G401.6 (cell line): ENCODE measurements around the gene OTUB1.

Experiments
- FAIRE-seq: peaks from 2 replicates; lab custom pipeline; 2012; peaks lifted over from hg19 to GRCh38; lab: Jason Lieb, UNC

The OTUB1 gene

DNA sequence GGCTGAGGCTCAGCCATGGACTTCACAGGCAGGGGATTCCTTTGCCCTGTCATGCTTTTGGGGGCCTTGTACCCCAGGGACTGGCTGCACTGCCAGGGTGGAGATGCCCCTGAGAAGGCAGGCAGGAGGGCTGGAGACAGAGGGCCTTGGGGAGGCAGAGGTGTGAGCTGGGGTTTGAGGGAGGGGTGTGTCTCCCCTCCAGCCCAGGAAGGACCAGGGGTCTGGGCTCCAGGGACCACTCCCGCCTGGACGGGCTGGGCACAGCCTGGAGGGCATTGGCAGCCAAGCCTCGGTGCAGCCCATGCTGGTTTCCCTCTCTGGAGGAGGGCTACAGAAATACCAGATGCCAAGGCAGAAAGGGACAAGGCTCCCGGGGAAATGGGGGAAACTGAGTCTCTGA lies 19.5 kb downstream of the OTUB1 start:
- no peak for FAIRE-seq

DNA sequence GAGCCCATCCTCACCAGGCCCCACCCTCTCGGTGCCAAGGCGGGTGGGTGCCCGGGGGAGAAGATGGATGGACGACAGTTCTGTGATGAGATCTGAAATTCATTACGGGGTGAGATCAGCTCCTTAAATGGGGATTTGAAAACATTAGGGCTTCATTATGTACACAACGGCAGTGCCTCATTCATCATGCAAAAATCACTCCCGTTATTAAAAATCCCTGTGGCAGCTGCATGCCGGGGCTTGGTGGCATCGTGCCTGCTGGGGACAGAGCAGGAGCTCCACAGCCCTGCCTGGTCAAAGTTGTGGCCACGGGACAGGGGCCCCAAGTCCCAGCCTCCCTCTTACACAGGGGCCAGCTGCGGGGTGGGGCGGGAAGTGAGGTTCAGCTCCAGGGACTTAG lies 20.2 kb downstream of the OTUB1 start:
- FAIRE-seq = no peak

DNA sequence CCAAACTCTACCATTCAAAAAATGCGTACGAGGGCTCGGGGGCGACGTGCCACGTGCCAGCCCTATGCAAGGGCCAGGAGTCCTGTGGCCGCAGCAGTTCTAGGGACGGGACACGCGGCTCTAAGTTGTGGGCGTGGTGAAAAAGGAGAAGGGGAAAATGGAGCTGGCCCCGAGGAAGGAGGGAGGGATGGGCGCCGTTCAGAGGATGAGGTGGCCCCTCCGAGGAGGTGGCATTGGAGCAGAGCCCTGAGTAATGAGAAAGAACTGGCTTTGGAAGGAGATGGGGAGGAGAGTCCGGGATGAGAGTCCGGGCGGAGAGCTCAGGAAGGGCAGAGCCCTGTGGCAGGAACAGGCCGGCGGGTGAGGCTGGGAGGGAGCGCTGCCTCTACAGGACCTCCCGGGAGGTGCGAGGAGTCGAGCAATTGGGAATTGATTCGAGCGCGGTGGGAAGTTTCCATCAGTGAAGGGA lies 21.0 kb downstream of the OTUB1 start:
- FAIRE-seq = no peak

GRCh38 chr11:64007629-64008282 lies 21.5 kb downstream of the OTUB1 start:
- no peak for FAIRE-seq

GRCh38 chr11:64008283-64008913 lies 22.2 kb downstream of the OTUB1 start:
- no peak for FAIRE-seq

- FAIRE-seq = no peak
Measured at GRCh38 chr11:64008914-64009633, 22.8 kb downstream of the OTUB1 start.

- FAIRE-seq = no peak
Measured at GRCh38 chr11:64009710-64010109, 23.5 kb downstream of the OTUB1 start.

- FAIRE-seq = no peak
Measured at GRCh38 chr11:64010783-64011182, 24.5 kb downstream of the OTUB1 start.

DNA sequence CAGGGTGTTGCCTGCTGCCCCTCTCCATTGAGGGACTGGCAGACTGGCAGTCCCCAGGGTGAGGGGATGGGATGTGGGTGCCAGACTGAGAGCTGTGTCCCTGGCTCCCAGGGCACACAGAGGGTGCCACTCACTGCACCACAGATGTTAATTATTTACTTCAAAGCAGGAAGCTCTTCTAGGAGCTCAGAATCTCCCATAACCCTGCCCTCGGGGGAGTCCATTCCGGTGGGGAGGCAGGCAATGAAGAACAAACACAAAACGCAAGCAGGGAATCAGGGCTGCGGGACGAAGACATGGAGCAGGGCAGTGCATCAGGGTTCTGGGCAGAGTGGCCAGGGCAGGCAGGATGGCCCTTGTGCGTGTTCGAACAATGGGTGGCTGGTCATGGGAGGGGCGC lies 25.1 kb downstream of the OTUB1 start:
- no peak for FAIRE-seq

DNA sequence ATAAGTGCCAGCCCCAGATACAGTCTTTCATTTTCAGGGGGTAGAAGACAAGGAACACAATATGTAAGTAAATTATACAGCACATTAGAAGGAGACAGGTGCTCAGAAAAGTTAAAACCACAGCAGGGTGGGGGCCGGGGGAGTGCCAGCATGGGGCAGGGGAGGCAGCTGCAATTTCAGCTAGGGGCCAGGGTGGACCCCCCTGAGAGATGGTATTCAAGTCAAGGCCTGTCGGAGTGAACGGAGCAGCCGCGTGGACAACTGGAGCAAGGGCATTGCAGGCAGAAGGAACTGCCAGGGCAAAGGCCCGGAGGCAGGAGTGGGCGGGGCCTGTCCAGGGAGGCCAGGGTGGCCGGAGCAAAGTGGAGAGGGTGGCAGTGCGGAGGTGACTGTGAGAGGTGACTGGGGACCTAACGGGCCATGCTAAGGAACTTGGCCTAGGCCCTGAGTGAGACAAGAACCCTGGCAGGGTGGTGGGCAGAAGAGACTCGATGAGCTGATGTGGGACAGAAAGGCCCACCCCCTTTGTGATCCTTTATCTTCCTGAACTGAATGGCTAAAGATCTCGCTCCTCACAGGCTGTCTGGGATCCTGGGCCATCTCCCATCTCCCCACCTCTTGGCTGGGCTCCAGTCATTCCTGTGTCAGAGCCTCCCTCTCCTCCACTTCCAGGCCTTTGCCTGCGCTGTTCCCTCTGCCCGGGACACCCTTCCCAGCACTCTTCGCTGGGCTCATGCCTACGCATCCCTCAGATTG lies 27.1 kb downstream of the OTUB1 start:
- no peak for FAIRE-seq

DNA sequence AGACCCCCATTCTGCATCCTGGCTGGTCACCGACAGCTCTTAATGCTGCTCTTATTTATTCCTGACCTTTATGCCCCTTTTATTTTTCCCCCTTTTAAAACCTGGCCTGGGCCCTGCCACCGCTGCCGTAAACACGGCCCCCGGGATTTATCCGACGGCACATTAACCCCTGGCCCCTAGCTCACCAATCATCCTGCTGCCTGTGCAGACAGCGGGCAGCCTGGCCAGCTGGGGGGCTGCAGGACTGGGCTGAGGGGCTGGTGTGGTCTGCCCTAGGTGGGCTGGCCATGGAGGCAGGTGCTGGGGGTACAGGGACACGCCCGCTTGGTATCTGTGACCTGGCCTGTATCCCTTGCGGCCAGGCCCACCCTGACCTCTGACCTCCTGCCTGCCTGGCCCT lies 28.1 kb downstream of the OTUB1 start:
- no peak for FAIRE-seq

DNA sequence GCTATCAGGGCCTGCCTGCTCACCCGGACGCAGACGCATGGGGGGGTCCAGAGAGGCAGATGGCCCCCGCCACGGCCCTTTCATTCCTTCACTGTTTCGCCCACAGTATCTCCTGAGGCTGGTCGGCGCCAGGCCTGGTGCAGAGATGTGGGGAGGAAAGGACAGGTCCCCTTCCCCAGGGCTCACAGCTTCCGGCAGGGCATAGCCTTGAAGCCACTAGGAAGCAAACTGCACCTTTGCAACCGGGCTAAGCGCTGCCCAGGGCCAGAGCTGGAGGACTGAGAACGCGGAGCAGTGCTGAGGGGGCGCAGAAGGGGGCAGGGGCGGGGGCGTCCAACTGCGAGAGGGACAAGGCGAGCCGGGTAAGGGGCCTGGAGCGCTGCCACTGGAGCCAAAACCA lies 29.3 kb downstream of the OTUB1 start:
- FAIRE-seq = no peak

DNA sequence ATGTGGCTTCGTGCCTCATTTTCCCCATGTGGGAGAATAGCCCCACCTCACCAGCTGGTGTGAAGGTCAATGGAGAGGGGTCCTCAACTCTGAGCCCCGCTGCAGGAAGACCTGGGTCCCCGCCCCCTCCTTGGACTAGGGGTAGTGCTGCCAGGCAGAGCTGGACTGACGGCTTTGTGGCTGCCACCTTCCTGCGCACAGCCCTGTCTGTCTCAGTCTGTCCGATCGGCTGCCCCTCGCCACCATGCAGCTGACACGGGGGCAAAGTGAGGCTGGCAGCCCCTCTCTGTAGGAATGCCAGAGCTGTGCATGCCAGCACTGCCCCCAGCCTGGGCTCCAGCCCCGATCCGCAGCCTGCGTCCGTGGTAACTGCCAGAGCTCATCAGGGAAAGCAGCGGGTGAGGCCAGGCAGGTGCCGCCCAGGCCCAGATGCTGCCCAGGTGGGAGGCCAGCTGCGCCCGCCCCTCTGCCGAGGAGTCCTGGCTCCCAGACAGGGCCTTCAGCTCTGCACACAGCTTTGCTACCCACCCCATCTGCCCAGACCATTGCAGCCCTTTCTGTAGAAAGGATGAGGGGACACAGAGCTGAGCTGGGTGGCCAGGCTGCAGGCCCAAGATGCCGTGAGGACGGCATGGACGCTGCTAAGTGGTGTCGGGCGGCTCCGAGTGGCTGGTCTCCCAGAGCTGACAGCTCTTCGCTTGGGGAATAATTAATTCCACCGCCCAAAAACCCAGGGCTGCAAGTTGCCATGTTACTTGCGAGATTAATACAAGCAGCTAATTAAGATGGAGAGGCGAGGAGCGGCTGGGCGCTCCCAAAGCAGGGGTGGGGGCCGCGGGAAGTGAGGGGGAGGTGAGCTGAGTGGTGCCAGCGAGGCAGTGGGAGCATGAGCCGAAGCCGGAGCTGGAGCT lies 30.0 kb downstream of the OTUB1 start:
- no peak for FAIRE-seq

- no peak for FAIRE-seq
Measured at GRCh38 chr11:64017945-64018224, 31.6 kb downstream of the OTUB1 start.

DNA sequence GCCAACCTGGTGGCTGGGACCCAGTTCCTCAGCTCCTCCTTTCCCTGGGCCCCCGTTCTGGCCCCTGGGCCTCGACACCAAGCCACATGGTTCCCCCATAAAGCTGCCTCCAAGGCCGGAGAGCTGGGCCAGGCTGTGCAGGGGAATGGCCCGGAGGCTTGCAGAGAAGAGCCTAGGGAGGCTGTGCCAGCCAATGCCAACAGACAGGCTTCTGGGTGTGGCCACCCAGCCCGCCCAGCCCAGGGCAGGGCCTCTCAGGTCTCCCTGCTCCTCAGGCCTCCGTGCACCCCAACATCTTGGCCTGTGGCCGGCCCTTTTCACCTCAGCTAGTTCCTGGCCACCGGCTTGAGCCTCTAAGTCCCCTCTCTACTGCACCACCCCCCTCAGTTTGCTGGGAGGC lies 32.1 kb downstream of the OTUB1 start:
- FAIRE-seq = no peak

DNA sequence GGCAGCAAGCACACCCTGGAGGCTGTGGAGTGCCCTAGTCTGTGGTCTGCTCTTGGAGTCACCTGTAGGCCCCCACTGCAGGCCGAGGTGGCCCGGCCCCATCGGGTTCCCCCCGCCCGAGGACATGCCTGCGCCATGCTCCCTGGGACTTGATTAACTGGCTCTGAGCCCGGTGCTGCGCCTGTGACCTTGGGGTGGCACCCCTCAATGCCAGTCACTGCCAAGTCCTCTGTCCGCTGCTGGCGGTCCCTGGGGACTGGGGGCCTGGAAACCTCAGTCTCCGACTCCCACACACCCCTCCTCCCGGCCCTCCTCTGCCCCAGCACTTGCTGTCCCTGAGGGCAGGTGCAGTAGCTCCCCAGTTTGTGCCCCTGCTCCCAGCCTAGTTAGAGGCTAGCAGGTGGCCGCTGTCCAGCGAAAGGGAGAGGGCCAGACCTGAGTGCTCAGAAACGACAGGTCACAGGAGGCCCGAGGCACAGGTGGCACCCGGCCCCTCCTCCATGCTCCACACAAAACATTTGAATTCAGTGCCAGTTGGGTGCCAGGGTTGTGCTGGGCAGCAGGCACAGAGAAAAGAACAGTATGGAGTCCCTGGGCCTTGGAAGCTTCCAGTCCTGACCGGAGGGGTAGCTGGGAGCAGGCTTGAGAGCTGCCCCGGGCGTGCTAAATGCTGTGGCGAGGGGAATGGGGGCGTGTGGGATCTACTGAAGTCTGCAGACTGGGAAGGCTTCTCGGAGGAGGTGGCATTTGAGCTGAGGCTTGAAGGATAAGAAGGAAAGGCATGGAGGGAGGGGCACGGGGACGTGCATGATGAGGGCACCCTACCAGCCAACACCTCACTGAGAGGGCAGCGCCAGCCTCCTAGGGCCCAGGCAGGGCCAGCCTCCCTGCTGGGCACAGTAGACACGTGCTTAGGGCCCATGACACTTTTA lies 33.1 kb downstream of the OTUB1 start:
- FAIRE-seq = no peak

- no peak for FAIRE-seq
Measured at GRCh38 chr11:64020976-64021756, 34.9 kb downstream of the OTUB1 start.

DNA sequence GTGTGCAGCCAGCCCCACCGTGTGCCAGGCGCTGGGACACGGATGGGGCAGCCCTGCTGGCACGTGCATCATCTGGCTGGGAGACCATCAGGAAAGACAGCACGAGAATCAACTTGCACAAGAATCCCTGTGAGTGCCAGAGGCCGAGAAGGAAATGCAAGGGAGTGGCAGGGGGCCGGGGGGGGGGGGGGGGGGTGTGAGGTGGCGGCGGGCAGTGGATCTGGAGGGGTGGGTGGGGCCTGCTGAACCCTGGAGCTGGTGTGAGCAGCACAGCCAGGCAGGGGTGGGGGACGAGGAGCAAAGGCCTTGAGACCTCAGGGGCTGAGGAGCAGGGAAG lies 35.5 kb downstream of the OTUB1 start:
- FAIRE-seq = no peak

DNA sequence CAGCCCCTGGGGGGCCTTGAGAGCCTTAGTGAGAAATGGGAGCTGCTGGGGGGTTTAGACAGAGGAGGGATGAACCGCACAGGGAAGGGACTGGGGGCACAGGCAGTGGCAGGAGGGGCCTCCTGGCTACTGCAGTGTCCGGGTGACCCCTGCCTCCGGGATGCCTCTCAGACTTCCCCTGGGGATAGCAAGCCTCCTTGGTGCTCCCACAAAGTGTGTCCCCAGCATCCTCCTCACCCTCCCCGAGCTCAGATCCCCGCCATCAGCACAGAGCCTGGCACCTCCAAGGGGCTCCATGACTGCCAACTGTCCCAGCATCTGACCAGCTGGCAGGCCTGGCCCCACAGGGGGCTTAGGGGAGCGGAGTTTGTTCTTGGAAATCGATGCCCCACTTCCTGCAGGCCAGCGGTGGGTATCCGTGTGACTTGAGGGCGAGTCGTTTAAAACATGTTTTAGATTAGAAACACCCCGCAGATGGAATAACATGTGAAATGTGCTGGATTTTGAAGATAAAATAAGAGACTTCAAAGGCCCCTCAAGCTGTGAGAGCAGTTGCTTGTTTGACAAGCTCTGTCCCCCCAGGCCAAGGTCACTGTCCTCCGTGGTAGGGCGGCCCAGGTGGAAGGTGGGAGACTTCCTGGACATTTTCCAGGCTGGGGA lies 36.0 kb downstream of the OTUB1 start:
- FAIRE-seq = no peak
